GM12801 (cell line): Measurements from ENCODE around the gene FBXO2.

Experiments used
- CTCF ChIP-seq: IDR thresholded peaks from one replicate; pipeline ENCODE4 v1.5.1; 2011; ENCODE audit warnings: control low read depth; ENCODE audit not compliant: insufficient read length; ENCODE audit errors: extremely low read depth

Gene FBXO2

GRCh38 chr1:11620924-11621323, 33.3 kb downstream of the FBXO2 start:
- no peak for TF ChIP-seq CTCF

GRCh38 chr1:11620405-11620804, 33.8 kb downstream of the FBXO2 start:
- TF ChIP-seq CTCF: no peak

- no peak for TF ChIP-seq CTCF
Measured at GRCh38 chr1:11617741-11618140, 36.5 kb downstream of the FBXO2 start.

- no peak for TF ChIP-seq CTCF
Measured at GRCh38 chr1:11617314-11617713, 36.9 kb downstream of the FBXO2 start.

GRCh38 chr1:11616766-11617165, 37.5 kb downstream of the FBXO2 start:
- TF ChIP-seq CTCF: no peak

- no peak for TF ChIP-seq CTCF
Measured at GRCh38 chr1:11615090-11615489, 39.1 kb downstream of the FBXO2 start.

- TF ChIP-seq CTCF: no peak
Measured at GRCh38 chr1:11613347-11613746, 40.9 kb downstream of the FBXO2 start.
